Vagina (tissue), 2 donors: ENCODE data around the gene NPAS2. TPM values are rescaled to one million over a fixed set of nuclear protein-coding genes. Genes with fewer than 3 reads are reported as not detected.

Experiments
- DNase-seq, 2 donors: peaks; one replicate each; pipeline ENCODE4 v3.0.0-alpha.2; 2017; ENCODE audit errors: extremely low spot score in 2 of 2
- H3K27ac ChIP-seq: fragments of 200-600 bp; sonication (generic); one replicate; pipeline ENCODE4 v1.5.1; 2019
- H3K27me3 ChIP-seq: fragments of 200-600 bp; sonication (generic); one replicate; pipeline ENCODE4 v1.5.1; 2019
- H3K36me3 ChIP-seq, 2 donors: fragments of 200-600 bp; sonication (generic); one replicate each; pipeline ENCODE4 v1.5.1; 2017 to 2019
- H3K4me1 ChIP-seq: fragments of 200-600 bp; sonication (generic); one replicate; pipeline ENCODE4 v1.5.1; 2019
- H3K4me3 ChIP-seq, 2 donors: fragments of 200-600 bp; sonication (generic); 1 replicate in 1 of 2; 2 replicates in 1 of 2; pipeline ENCODE4 v1.5.1; 2016 to 2019
- H3K9me3 ChIP-seq: fragments of 200-600 bp; sonication (generic); one replicate; pipeline ENCODE4 v1.5.1; 2019
- CTCF ChIP-seq, 3 experiments: fragments of 450-650 bp in 2 of 3; fragments of 200-600 bp in 1 of 3; sonication (generic) in 1 of 3; IDR thresholded peaks; one replicate each; pipeline ENCODE4 v1.5.1; 2017 to 2019; ENCODE audit warnings: antibody characterized with exemption in 3 of 3, mild to moderate bottlenecking in 2 of 3, moderate library complexity in 2 of 3
- POLR2A ChIP-seq, 2 donors: fragments of 450-650 bp; IDR thresholded peaks; one replicate each; pipeline ENCODE4 v1.6.1; 2017; ENCODE audit warnings: antibody characterized with exemption in 2 of 2, mild to moderate bottlenecking in 2 of 2, moderate library complexity in 2 of 2
- POLR2AphosphoS5 ChIP-seq, 2 donors: sonication (generic); formaldehyde crosslinking; IDR thresholded peaks; one replicate each; pipeline ENCODE4 v1.9.0; 2017; ENCODE audit warnings: antibody characterized with exemption in 2 of 2, mild to moderate bottlenecking in 2 of 2, low read depth in 1 of 2; ENCODE audit not compliant: insufficient read depth in 1 of 2
- intact Hi-C: fragments of 100-400 bp; cut with DNase I; formaldehyde crosslinking; loops from one replicate; pipeline ENCODE4 v1.15.1; 2023
- total RNA-seq: library from RNA; depleted of rRNA; stranded (reverse); fragments of >200 nt; gene quantifications from one replicate; pipeline ENCODE4 v1.2.3, GENCODE V29; 2016

The NPAS2 gene
- total RNA-seq, 1 donor from 2014 or later = 37.6 TPM

- Histone ChIP-seq H3K9me3 (no peaks in the 10 kb centered on the region), H3K4me1 (no peaks in the 10 kb centered on the region), H3K27ac (no peak overlapping the region), H3K27me3 (no peaks in the 10 kb centered on the region), H3K36me3 (no peaks in the 10 kb centered on the region), H3K4me3 (no peak overlapping the region)
- DNase-seq = no peak
- intact Hi-C loops = no loop called here
- TF ChIP-seq CTCF (IDR thresholded peaks at IDR 0.05) = no peak
Measured at GRCh38 chr2:100793982-100794381, 26.0 kb upstream of the NPAS2 start.

- no peak overlapping the region for H3K27ac ChIP-seq
- DNase-seq = no peak
- H3K36me3 ChIP-seq = no peaks in the 10 kb centered on the region
- H3K27me3 ChIP-seq = no peaks in the 10 kb centered on the region
- no peaks in the 10 kb centered on the region for H3K4me1 ChIP-seq
- H3K9me3 ChIP-seq = no peaks in the 10 kb centered on the region
- TF ChIP-seq POLR2A (IDR thresholded peaks at IDR 0.05) (no peak), CTCF (IDR thresholded peaks at IDR 0.05) (no peak), POLR2AphosphoS5 (IDR thresholded peaks at IDR 0.05; ENCODE audit: insufficient read depth in 1 of 2, low read depth in 1 of 2) (no peak)
- H3K4me3 ChIP-seq = no peak overlapping the region
- intact Hi-C loops = no loop called here
Measured at GRCh38 chr2:100796499-100797100, 23.3 kb upstream of the NPAS2 start.

GRCh38 chr2:100799686-100800085 is 20.3 kb upstream of the NPAS2 start:
- no peaks in the 10 kb centered on the region for H3K27me3 ChIP-seq
- H3K9me3 ChIP-seq = no peaks in the 10 kb centered on the region
- intact Hi-C loops = no loop called here
- no peaks in the 10 kb centered on the region for H3K36me3 ChIP-seq
- no peak overlapping the region for H3K4me3 ChIP-seq
- no peak overlapping the region for H3K27ac ChIP-seq
- DNase-seq = no peak
- TF ChIP-seq POLR2A (IDR thresholded peaks at IDR 0.05) (no peak), POLR2AphosphoS5 (IDR thresholded peaks at IDR 0.05; ENCODE audit: insufficient read depth in 1 of 2, low read depth in 1 of 2) (no peak), CTCF (IDR thresholded peaks at IDR 0.05) (no peak)
- no peaks in the 10 kb centered on the region for H3K4me1 ChIP-seq

- intact Hi-C loops = no loop called here
- TF ChIP-seq CTCF (IDR thresholded peaks at IDR 0.05) = no peak
- no peak for TF ChIP-seq POLR2A (IDR thresholded peaks at IDR 0.05)
- TF ChIP-seq POLR2AphosphoS5 (IDR thresholded peaks at IDR 0.05; ENCODE audit: insufficient read depth in 1 of 2, low read depth in 1 of 2) = no peak
- Histone ChIP-seq H3K4me1 (no peaks in the 10 kb centered on the region), H3K27me3 (no peaks in the 10 kb centered on the region), H3K27ac (no peak overlapping the region), H3K36me3 (no peaks in the 10 kb centered on the region), H3K4me3 (no peak overlapping the region), H3K9me3 (no peaks in the 10 kb centered on the region)
- no peak for DNase-seq
Measured at GRCh38 chr2:100800915-100801314, 19.0 kb upstream of the NPAS2 start.

- DNase-seq = no peak
- H3K27ac ChIP-seq = no peak overlapping the region
- H3K4me1 ChIP-seq = no peaks in the 10 kb centered on the region
- H3K36me3 ChIP-seq = no peaks in the 10 kb centered on the region
- intact Hi-C loops = no loop called here
- no peaks in the 10 kb centered on the region for H3K9me3 ChIP-seq
- H3K27me3 ChIP-seq = no peaks in the 10 kb centered on the region
- TF ChIP-seq POLR2A (IDR thresholded peaks at IDR 0.05) (no peak), CTCF (IDR thresholded peaks at IDR 0.05) (no peak), POLR2AphosphoS5 (IDR thresholded peaks at IDR 0.05; ENCODE audit: insufficient read depth in 1 of 2, low read depth in 1 of 2) (no peak)
- no peak overlapping the region for H3K4me3 ChIP-seq
Measured at GRCh38 chr2:100801402-100801801, 18.5 kb upstream of the NPAS2 start.
